Metanephros (tissue), 2 donors: Measurements from ENCODE around the gene PLEKHN1. TPM values are rescaled to one million over a fixed set of nuclear protein-coding genes. Genes with fewer than 3 reads are reported as not detected.

Source experiments
- small RNA-seq: library from RNA; depleted of rRNA; stranded (forward); fragments of <200 nt; gene quantifications from one replicate; pipeline ENCODE3, GENCODE V24; 2014; ENCODE audit warnings: low replicate concordance
- total RNA-seq: library from RNA; depleted of rRNA; stranded (reverse); fragments of >200 nt; gene quantifications from one replicate; pipeline ENCODE4 v1.2.3, GENCODE V29; 2014

Gene PLEKHN1, protein sequence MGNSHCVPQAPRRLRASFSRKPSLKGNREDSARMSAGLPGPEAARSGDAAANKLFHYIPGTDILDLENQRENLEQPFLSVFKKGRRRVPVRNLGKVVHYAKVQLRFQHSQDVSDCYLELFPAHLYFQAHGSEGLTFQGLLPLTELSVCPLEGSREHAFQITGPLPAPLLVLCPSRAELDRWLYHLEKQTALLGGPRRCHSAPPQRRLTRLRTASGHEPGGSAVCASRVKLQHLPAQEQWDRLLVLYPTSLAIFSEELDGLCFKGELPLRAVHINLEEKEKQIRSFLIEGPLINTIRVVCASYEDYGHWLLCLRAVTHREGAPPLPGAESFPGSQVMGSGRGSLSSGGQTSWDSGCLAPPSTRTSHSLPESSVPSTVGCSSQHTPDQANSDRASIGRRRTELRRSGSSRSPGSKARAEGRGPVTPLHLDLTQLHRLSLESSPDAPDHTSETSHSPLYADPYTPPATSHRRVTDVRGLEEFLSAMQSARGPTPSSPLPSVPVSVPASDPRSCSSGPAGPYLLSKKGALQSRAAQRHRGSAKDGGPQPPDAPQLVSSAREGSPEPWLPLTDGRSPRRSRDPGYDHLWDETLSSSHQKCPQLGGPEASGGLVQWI
- 0.23 TPM for total RNA-seq

DNA sequence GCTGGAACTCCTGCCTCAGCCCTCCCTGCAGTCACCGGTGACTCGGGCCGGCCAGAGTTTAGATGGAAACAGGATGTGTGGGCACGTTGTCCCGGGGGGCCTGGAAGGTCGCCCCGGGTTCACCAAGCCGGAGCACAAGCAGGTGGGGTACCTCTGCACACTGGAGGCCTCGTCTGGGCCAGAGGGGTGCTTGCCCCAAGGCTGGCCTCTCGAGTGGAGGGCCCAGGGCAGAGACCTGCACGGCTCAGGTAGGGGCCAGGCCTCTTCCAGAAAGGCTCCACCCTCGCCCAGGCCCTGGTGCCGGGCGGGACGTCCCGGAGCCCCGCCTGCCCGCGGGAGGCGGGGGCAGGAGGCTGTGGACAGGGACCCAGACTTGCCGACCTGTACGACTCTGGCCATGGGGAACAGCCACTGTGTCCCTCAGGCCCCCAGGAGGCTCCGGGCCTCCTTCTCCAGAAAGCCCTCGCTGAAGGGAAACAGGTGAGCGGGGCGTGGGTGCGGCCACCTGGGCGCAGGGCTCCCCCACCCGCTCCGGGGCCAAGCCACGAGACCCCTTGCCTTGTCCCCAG, at the start of gene PLEKHN1:
Gene PLEKHN1 (plus strand): TSS at position 348 of the 569 bp plus-strand sequence. CDS start 50 bp downstream, at position 398.

DNA sequence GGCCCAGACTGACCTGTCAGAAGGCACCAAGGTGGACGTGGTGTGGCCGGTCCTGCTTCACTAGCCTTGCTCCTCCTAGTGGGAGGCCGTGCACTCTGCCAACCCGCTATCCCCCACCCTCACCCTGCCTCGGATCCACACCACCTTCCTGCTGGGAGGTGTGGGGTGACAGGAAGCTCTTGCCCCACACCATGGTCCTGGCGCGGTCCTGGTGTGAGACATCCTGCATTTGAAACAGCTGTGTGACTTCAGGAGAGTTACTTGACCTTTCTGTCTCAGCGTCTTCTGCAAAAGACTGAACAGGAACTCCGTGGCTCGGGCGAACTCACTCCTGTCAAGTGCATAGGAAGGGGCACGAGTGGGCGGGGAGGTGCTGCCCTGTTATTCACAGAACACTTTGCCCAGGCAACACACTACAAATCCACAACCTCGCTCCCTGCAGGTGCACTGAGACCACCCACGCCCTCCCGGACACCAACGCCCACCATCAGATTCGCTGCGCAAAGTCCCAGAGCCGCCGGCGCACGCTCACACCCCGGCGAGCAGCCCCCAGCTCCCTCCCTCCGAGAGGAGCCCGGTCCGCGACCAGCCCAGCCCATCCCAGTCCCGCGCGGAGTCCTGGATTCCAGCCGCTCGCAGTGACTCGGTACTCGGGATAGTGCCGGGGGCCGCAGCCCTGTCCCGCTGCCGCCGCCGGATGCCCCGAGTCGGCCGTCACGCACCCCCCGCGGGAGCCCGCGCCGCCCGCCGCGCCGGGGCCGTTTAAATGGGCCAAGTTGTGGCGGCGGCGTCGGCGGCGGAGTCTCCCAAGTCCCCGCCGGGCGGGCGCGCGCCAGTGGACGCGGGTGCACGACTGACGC, 42.9 kb upstream of the PLEKHN1 start, which contains the start of gene SAMD11:
Gene SAMD11 (plus strand): TSS at position 793 of the 860 bp plus-strand sequence. CDS start 509 bp downstream, outside the sequence.

DNA sequence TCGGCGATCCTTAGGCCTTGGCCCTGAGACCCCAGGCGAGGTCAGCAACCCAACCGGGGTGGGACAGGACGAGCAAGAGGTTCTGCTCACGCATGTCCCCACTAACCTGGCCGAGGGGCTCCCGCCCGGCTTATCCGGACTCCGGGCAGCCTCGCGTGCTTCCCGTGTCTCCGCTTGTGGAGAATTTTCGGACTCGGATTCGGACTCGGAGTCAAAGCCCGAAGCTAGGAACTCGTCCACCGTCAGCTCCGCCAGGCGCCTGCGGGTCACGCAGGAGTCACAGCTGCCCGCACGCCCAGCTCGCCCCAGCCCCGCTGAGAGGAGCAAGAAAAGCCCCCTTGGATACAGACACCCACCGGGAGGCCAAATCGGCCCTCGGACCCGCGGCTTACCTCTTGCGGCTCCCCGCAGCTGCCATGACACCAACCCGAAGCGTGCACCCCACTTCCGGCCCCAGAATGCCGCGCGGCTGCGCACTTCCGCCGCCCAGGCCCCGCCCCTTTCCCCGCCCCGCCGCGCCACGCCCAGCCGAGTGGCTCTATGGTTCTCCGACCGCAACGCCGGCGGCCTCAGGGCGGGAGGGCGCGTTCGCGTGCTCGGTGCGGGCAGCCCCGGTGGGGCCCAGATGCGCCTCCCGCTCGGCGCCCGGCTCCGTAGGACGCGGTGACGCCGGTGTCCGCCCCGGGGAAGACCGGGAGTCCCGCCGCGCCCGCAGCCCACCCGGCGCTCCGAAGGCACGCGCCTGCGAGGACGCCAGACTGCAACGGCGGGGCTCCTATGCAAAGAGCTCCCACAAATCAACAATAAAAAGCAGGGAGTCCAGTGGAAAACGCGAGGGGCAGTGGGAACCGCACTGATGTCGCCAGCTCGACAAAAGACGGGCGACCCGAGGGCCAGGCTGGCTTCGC, 7.2 kb upstream of the PLEKHN1 start, which contains the start of gene NOC2L:
Gene NOC2L (minus strand): TSS at position 434 of the 908 bp plus-strand sequence. CDS start 16 bp downstream, at position 418.

DNA sequence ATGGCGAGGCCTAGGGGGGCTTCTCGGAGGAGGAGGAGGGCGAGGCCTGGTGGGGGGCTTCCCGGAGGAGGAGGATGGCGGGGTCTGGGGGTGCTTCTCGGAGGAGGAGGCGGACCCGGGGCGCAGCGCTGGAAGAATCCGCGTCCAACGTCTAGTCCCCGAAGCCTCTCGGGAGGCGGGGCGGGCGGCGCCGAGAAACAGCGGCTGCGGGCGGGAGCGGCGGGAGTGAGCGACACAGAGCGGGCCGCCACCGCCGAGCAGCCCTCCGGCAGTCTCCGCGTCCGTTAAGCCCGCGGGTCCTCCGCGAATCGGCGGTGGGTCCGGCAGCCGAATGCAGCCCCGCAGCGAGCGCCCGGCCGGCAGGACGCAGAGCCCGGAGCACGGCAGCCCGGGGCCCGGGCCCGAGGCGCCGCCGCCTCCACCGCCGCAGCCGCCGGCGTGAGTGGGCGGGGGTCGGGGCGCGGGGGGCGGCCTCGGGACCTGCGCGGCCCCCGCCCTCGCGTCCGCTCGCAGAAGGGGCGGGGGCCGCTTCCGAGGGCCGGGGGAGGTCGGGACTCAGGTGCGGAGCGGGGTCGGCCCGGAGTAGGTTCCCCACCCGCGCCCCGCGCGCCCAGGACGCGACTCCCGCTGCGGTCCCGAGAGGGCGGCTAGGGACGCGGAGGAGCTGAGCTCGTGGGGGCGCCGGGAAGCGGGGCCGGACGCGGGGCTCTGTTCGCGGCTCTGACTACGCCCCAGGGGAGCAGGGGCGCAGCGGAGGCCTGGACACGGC, 5.7 kb upstream of the PLEKHN1 start, which contains the start of gene KLHL17:
Gene KLHL17 (plus strand): TSS at position 222 of the 769 bp plus-strand sequence. CDS start 110 bp downstream, at position 332.

DNA sequence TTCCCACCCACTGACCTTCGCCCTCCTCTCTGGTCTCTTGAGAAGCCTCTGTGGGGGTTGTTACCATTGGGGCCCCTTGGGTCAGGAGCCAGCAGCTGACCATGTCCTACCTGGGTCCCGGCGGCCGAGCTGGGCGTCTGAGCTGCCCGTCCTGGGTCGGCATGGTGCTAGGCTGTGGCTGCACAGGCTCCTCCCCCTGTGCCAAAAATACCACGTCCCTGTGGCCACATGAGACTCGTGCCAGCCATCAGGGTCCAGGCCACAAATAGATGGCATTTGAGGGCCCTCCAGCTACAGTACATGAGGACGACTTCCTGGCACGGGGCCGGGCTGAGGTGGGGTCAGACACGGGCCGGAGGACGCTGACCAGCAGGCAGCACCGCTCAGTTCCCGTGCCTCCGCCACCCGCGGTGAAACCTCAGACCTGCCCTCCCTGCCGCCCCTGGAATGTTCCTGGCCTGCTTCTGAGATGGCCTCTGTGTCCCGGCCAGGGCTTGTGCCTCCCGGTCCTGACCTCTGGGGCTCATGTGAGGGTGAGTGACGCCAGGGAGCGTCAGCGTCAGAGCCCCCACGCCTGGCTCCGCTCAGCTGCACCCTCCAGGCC, 15.8 kb downstream of the PLEKHN1 start, which contains the start of gene PERM1:
Gene PERM1 (minus strand): TSS at position 139 of the 604 bp plus-strand sequence. CDS start 1,064 bp downstream, outside the sequence.

DNA sequence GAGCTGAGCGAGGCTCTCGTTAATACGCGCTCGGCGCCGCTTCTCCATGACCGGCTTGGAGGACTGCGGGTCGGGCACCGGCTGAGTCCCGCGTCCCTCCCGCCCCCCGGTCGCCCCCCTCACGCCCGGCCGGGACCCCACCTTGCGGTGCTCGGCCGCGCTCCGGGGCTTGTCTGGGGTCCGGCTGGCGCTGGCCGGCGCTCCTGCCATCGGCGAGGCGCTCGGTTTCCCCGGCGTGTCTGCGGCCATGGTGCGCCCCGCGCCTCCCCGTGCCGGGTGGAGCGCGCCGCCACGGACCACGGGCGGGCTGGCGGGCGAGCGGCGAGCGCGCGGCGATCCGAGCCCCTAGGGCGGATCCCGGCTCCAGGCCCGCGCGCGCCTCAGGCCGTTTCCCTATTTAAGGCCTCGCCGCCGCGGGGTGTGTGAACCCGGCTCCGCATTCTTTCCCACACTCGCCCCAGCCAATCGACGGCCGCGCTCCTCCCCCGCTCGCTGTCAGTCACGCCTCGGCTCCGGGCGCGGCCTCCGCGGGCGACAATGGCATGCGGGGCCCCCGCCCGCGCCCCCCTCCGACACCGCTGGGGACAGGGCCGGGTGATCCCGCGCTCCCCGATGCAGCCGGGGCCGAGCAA, 33.6 kb downstream of the PLEKHN1 start, which contains the start of gene HES4:
Gene HES4 (minus strand): TSS at position 373 of the 632 bp plus-strand sequence. CDS start 124 bp downstream, at position 249.

DNA sequence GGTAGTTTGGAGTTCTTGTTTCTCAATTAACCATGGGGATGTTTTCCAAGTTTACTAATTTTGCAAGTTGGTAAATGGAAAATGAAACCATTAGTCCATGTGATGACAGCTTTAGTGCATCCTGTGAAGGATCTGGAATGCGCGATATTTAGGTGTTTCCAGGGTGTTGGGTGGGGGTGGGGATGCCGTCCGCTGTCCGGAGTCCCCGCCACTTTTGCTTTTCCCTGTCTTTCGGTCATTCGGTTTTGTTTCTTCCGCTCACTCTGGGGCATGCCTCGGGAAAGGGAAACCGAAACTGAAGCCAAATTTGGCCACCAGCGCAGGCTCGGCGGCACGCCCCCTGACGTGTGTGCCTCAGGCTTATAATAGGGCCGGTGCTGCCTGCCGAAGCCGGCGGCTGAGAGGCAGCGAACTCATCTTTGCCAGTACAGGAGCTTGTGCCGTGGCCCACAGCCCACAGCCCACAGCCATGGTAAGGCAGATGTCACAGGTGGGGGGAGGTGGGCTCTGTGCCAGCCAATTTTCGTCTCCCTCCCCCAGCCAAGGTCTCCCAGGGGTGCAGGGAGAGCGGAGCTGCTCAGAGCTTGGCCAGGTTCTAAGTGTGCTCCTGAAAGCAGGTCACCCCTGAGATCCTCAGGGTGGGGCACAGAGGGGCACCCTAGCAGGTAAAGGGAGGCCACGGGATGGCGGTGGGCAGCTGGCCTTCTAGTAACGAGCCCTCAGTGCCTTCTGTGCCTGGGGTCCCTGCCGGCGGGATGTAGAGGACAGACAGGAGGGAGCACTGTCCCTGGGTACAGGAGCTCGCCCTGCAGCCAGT, 47.0 kb downstream of the PLEKHN1 start, which contains the start of gene ISG15:
Gene ISG15 (plus strand): TSS at position 393 of the 817 bp plus-strand sequence. CDS start 77 bp downstream, at position 470.

DNA sequence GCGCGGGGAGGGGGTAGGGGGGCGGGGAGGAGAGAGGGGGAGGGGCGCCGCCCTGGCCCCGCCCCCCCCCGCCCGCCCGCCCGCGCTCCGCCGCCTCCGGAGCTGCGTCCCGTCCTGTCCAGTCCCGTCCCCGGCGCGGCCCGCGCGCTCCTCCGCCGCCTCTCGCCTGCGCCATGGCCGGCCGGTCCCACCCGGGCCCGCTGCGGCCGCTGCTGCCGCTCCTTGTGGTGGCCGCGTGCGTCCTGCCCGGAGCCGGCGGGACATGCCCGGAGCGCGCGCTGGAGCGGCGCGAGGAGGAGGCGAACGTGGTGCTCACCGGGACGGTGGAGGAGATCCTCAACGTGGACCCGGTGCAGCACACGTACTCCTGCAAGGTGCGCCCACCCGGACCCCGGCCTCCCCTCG, 53.7 kb downstream of the PLEKHN1 start, which contains the start of gene AGRN:
Gene AGRN (plus strand): TSS at position 121 of the 405 bp plus-strand sequence. CDS start 53 bp downstream, at position 174.

Small RNA genes lying within 50 kb of the gene (small RNA-seq; reads per million reads assigned to genes)
- gene AL645608.3, result not detected

Other genes with a start within 250 kb of the PLEKHN1 start
- gene SAMD11, start 42.6 kb upstream of the PLEKHN1 start, total RNA-seq, result 136 TPM
- gene NOC2L, start 7.2 kb upstream of the PLEKHN1 start, total RNA-seq, result 44.2 TPM
- gene KLHL17, start 5.9 kb upstream of the PLEKHN1 start, total RNA-seq, result 9.6 TPM
- 5.4 TPM for gene PERM1, start 15.6 kb downstream of the PLEKHN1 start, total RNA-seq
- gene HES4, start 33.6 kb downstream of the PLEKHN1 start, total RNA-seq, result 46.8 TPM
- 26.9 TPM for gene ISG15, start 47.0 kb downstream of the PLEKHN1 start, total RNA-seq
- gene AGRN, start 53.6 kb downstream of the PLEKHN1 start, total RNA-seq, result 246 TPM
- gene RNF223, start 107.8 kb downstream of the PLEKHN1 start, total RNA-seq, result 3.7 TPM
- 12.2 TPM for gene C1orf159, start 149.6 kb downstream of the PLEKHN1 start, total RNA-seq
- gene TTLL10, start 207.4 kb downstream of the PLEKHN1 start, total RNA-seq, result 0.76 TPM
- gene TNFRSF18, start 240.1 kb downstream of the PLEKHN1 start, total RNA-seq, result 1.2 TPM
- gene TNFRSF4, start 247.7 kb downstream of the PLEKHN1 start, total RNA-seq, result 3.3 TPM